HepG2 (cell line): ENCODE measurements around the gene CPHXL. TPM values are rescaled to one million over a fixed set of nuclear protein-coding genes. Genes with fewer than 3 reads are reported as not detected.
A peak's percentile ranks its signal among the peaks of the same experiment; 100 is the strongest.

Source experiments
- ATAC-seq: fragments of 200-7000 bp; cut with Tn5 transposase; 3 replicates; pipeline ENCODE4 v1.9.1; 2020; ENCODE audit warnings: mild to moderate bottlenecking, moderate library complexity
- BruUV-seq: library from RNA; stranded (reverse); fragments of 400-500 nt; replicated peaks from 2 replicates; lab custom pipeline; 2021; lab: Mats Ljungman, UMichigan
- CTCF ChIA-PET: fragments of 300-600 bp; formaldehyde crosslinking; extraction: SDS; loops from one replicate; lab custom pipeline; 2021; ENCODE audit warnings: low total read pairs, inconsistent platforms, low intra/inter-chr PET ratio; lab: Yijun Ruan, JAX
- POLR2A ChIA-PET: fragments of 350-600 bp; sonication (Branson Sonifier 250); formaldehyde crosslinking; loops from one replicate; lab custom pipeline; 2020; ENCODE audit warnings: antibody characterized with exemption, inconsistent platforms; lab: Yijun Ruan, JAX
- DNase-seq: peaks from one replicate; pipeline ENCODE4 v3.0.0-alpha.2; 2015; ENCODE audit warnings: low spot score
- FAIRE-seq: peaks from 3 replicates; lab custom pipeline; 2011; peaks lifted over from hg19 to GRCh38; lab: Jason Lieb, UNC
- H2AFZ ChIP-seq: one replicate; pipeline ENCODE4 v1.6.1; 2011; ENCODE audit warnings: low read length, inconsistent platforms
- H3K27ac ChIP-seq: fragments of 300-600 bp; 3 replicates; pipeline ENCODE4 v1.8.0; 2011; ENCODE audit warnings: mixed run types, mild to moderate bottlenecking, mixed read lengths, low read length, inconsistent platforms; ENCODE audit not compliant: insufficient read depth; ENCODE audit errors: extremely low read length
- H3K27me3 ChIP-seq, 2 experiments: fragments of 200-600 bp in 1 of 2; 2 replicates in 1 of 2; 3 replicates in 1 of 2; pipeline versions ENCODE4 v1.6.0 to v1.8.0; 2011; ENCODE audit warnings: low read length in 2 of 2, mild to moderate bottlenecking in 2 of 2, moderate library complexity in 2 of 2, inconsistent platforms in 1 of 2; ENCODE audit not compliant: insufficient read depth in 2 of 2, control insufficient read depth in 1 of 2
- H3K36me3 ChIP-seq, 2 experiments: fragments of 200-600 bp in 1 of 2; replicated peaks in 1 of 2; 2 replicates in 1 of 2; 3 replicates in 1 of 2; pipeline versions ENCODE4 v1.5.1 to v1.8.0; 2011; ENCODE audit warnings: low read length in 2 of 2, inconsistent platforms in 1 of 2; ENCODE audit not compliant: insufficient read depth in 2 of 2, control insufficient read depth in 1 of 2
- H3K4me1 ChIP-seq: 2 replicates; pipeline ENCODE4 v1.5.1; 2012; ENCODE audit warnings: low read length, inconsistent platforms; ENCODE audit not compliant: insufficient read depth
- H3K4me2 ChIP-seq: 2 replicates; pipeline ENCODE4 v1.6.0; 2011; ENCODE audit warnings: low read depth, low read length, inconsistent platforms
- H3K4me3 ChIP-seq, 3 experiments: fragments of 200-600 bp in 1 of 3; sonication (generic), shearing (Covaris generic) in 1 of 3; replicated peaks in 1 of 3; 2 replicates each; pipeline ENCODE4 v1.5.1; 2011 to 2016; ENCODE audit warnings: low read length in 3 of 3, inconsistent platforms in 2 of 3, low read depth in 2 of 3, mild to moderate bottlenecking in 2 of 3, control low read depth in 1 of 3, mixed read lengths in 1 of 3; ENCODE audit not compliant: insufficient read depth in 1 of 3
- H3K79me2 ChIP-seq: one replicate; pipeline ENCODE4 v1.6.1; 2011; ENCODE audit warnings: low read length, inconsistent platforms; ENCODE audit not compliant: insufficient read depth
- H3K9ac ChIP-seq: 2 replicates; pipeline ENCODE4 v1.6.0; 2011; ENCODE audit warnings: mild to moderate bottlenecking, low read depth, low read length, inconsistent platforms; ENCODE audit not compliant: insufficient read depth
- H3K9me3 ChIP-seq: 2 replicates; pipeline ENCODE4 v1.5.1; 2012; ENCODE audit warnings: mild to moderate bottlenecking, low read length
- H4K20me1 ChIP-seq: 2 replicates; pipeline ENCODE4 v1.6.0; 2011; ENCODE audit warnings: inconsistent platforms, mild to moderate bottlenecking, low read length, moderate library complexity; ENCODE audit not compliant: insufficient read depth
- CREB1 ChIP-seq, 2 experiments: fragments of 450-650 bp in 1 of 2; IDR thresholded peaks; 2 replicates each; pipeline ENCODE4 v1.6.1; 2016 to 2017; ENCODE audit warnings: control low read depth in 1 of 2, mild to moderate bottlenecking in 1 of 2, missing compliant biosample characterization in 1 of 2, missing genetic modification characterization in 1 of 2
- EP300 ChIP-seq, 3 experiments: sonication (generic) in 1 of 3; formaldehyde crosslinking in 1 of 3; IDR thresholded peaks; 2 replicates each; pipeline versions ENCODE4 v1.5.1 to v1.6.1; 2011 to 2020; ENCODE audit warnings: low read depth in 2 of 3, low read length in 2 of 3, borderline replicate concordance in 1 of 3, improper control_type of control experiment in 1 of 3, mild to moderate bottlenecking in 1 of 3, missing genetic modification reagents in 1 of 3, moderate library complexity in 1 of 3
- FOXA3 ChIP-seq: IDR thresholded peaks from 2 replicates; pipeline ENCODE4 v1.6.1; 2016; ENCODE audit warnings: missing genetic modification reagents, missing compliant biosample characterization
- NR2F2 ChIP-seq: IDR thresholded peaks from 2 replicates; pipeline ENCODE4 v1.6.1; 2012; ENCODE audit warnings: low read depth, inconsistent platforms, borderline replicate concordance
- SMAD9 ChIP-seq: sonication (generic); formaldehyde crosslinking; IDR thresholded peaks from 2 replicates; pipeline ENCODE4 v1.5.1; 2020; ENCODE audit warnings: mild to moderate bottlenecking, missing genetic modification reagents
- TEF ChIP-seq: sonication (generic); formaldehyde crosslinking; IDR thresholded peaks from 2 replicates; pipeline ENCODE4 v1.5.0; 2020; ENCODE audit warnings: missing genetic modification reagents
- WGBS: methylation state at CpG from one replicate; pipeline ENCODE4 v1.1.6; 2017; ENCODE audit warnings: low lambda C conversion rate; 5-methylcytosine and 5-hydroxymethylcytosine counted together
- in situ Hi-C: cut with HindIII; loops from 2 replicates; pipeline ENCODE4 v1.10.0; 2017; ENCODE audit warnings: low pct_unique_long_range_greater_than_20kb; ENCODE audit not compliant: extremely low pct_ligation_motif_present
- intact Hi-C: fragments of 100-400 bp; cut with micrococcal nuclease; formaldehyde crosslinking; loops from one replicate; pipeline ENCODE4 v1.10.0; 2022; ENCODE audit not compliant: unreplicated experiment
- polyA plus RNA-seq, 8 experiments: library from polyadenylated mRNA; depleted of rRNA in 3 of 8; stranded (reverse) in 7 of 8; unstranded in 1 of 8; fragments of >200 nt; fragmentation: Illumina TruSeq in 4 of 8; extraction: Trizol in 4 of 8; gene quantifications; 2 replicates each; pipeline versions ENCODE4 v1.2.1 to v1.2.3, GENCODE V29; 2011 to 2016; ENCODE audit warnings: low read depth in 4 of 8, missing spikeins in 1 of 8, mixed read lengths in 1 of 8; ENCODE audit not compliant: insufficient read depth in 1 of 8
- total RNA-seq, 5 experiments: library from RNA; depleted of rRNA; stranded (reverse); fragments of >200 nt; fragmentation: Illumina TruSeq; extraction: Trizol; gene quantifications; 2 replicates each; pipeline ENCODE4 v1.2.3, GENCODE V29; 2016; ENCODE audit warnings: low read depth in 1 of 5
- TF ChIP-seq, protein P1 (sequence below): sonication (generic); formaldehyde crosslinking; IDR thresholded peaks from 2 replicates; pipeline ENCODE4 v1.5.0; 2020; ENCODE audit warnings: missing genetic modification reagents

The CPHXL gene
- total and polyA plus RNA-seq, 2 of the 13 experiments (the other 11 are each of a cell fraction or from before 2014, with no cell fraction given), result not detected

GRCh38 chr16:75762746-75763145, 36.5 kb upstream of the CPHXL start (continued):
- TF ChIP-seq, protein P1, sequence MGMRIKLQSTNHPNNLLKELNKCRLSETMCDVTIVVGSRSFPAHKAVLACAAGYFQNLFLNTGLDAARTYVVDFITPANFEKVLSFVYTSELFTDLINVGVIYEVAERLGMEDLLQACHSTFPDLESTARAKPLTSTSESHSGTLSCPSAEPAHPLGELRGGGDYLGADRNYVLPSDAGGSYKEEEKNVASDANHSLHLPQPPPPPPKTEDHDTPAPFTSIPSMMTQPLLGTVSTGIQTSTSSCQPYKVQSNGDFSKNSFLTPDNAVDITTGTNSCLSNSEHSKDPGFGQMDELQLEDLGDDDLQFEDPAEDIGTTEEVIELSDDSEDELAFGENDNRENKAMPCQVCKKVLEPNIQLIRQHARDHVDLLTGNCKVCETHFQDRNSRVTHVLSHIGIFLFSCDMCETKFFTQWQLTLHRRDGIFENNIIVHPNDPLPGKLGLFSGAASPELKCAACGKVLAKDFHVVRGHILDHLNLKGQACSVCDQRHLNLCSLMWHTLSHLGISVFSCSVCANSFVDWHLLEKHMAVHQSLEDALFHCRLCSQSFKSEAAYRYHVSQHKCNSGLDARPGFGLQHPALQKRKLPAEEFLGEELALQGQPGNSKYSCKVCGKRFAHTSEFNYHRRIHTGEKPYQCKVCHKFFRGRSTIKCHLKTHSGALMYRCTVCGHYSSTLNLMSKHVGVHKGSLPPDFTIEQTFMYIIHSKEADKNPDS, result no peak
- TF ChIP-seq NR2F2, result no peak
- no peak for TF ChIP-seq TEF (CRISPR knock-in tag)
- no peak for TF ChIP-seq FOXA3 (CRISPR knock-in tag)
- TF ChIP-seq, all 625 proteins: peak for 0

DNA sequence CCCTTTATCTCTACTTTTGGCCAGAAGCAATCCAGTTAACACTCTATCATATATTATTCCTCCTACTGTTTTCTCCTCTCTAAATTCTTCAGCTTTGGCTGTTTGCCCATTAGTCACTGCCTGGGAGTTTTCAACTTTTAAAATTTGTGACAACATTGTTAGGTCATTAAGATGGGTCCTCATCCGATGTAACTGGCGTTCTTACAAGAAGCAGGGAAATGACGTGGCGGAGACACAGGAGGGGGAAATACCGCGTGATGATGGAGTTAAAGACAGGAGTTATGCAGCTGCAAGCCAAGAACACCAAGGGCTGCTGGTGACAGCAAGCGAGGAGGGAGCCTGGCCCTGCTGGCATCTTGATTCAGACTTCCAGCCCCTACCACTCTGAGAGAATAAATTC, 34.8 kb upstream of the CPHXL start:
- in situ Hi-C loops, result loop anchor here (5.0 to 25.0 kb wide), 3 partner anchors 114 to 574 kb away; partner anchors contain the start of genes KARS1 and TERF2IP
- 54% methylated on average over 7 of the region's 7 CpGs for WGBS

More for the DNA sequence above, 34.8 kb upstream of the CPHXL start:
- BruUV-seq, result no TSS peak
- no peak overlapping the region for H3K9ac ChIP-seq
- no peak overlapping the region for H3K27ac ChIP-seq
- H3K9me3 ChIP-seq, result no peaks in the 10 kb centered on the region
- no peak overlapping the region for H2AFZ ChIP-seq
- no peak for FAIRE-seq
- TF ChIP-seq CREB1 (IDR thresholded peaks at IDR 0.05) (peak; percentile 70), CREB1 (CRISPR knock-in tag; IDR thresholded peaks at IDR 0.05) (no peak), SMAD9 (CRISPR knock-in tag) (no peak), EP300 (IDR thresholded peaks at IDR 0.05; ENCODE audit: low read depth in 2 of 2, low read length in 2 of 2) (no peak), EP300 (CRISPR knock-in tag; IDR thresholded peaks at IDR 0.05; ENCODE audit: borderline replicate concordance) (no peak)
- TF ChIP-seq, all 625 proteins: peak for 1
- no peaks in the 10 kb centered on the region for H4K20me1 ChIP-seq
- no peaks in the 10 kb centered on the region for H3K27me3 ChIP-seq
- H3K4me2 ChIP-seq, result no peak overlapping the region
- ChIA-PET CTCF (no interaction called here), POLR2A (no interaction called here)
- H3K4me1 ChIP-seq, result no peaks in the 10 kb centered on the region
- intact Hi-C loops, result no loop called here
- no peak for DNase-seq
- no peaks in the 10 kb centered on the region for H3K79me2 ChIP-seq
- no peak overlapping the region for H3K4me3 ChIP-seq
- no peak for ATAC-seq
- no peaks in the 10 kb centered on the region for H3K36me3 ChIP-seq
